SK-N-SH (cell line): Measurements from ENCODE around the gene KNOP1. TPM values are rescaled to one million over a fixed set of nuclear protein-coding genes. Genes with fewer than 3 reads are reported as not detected.

Experiments used
- CTCF ChIA-PET: fragments of 300-600, 350-600 bp; formaldehyde crosslinking; extraction: SDS; loops from one replicate; lab custom pipeline; 2021; lab: Yijun Ruan, JAX
- POLR2A ChIA-PET: fragments of 350-600 bp; sonication (Branson Sonifier 250); formaldehyde crosslinking; extraction: SDS; loops from one replicate; lab custom pipeline; 2020; ENCODE audit warnings: antibody characterized with exemption, inconsistent platforms; lab: Yijun Ruan, JAX
- DNase-seq: peaks from one replicate; pipeline ENCODE4 v3.0.0; 2012
- H2AFZ ChIP-seq: fragments of 200-600 bp; sonication (generic); 2 replicates; pipeline ENCODE4 v1.8.1; 2016; ENCODE audit warnings: antibody characterized with exemption, mild to moderate bottlenecking, low read depth
- H3F3A ChIP-seq: fragments of 200-600 bp; sonication (generic); replicated peaks from 2 replicates; pipeline ENCODE3; 2016; ENCODE audit warnings: antibody characterized with exemption, mild to moderate bottlenecking; ENCODE audit not compliant: insufficient read depth
- H3K27ac ChIP-seq, 2 experiments: fragments of 200-500 bp in 1 of 2; fragments of 200-600 bp in 1 of 2; sonication (Bioruptor generic) in 1 of 2; sonication (generic), shearing (Covaris generic) in 1 of 2; 2 replicates each; pipeline versions ENCODE4 v1.5.1 to v1.6.1; 2014 to 2016; ENCODE audit warnings: low read depth in 2 of 2, inconsistent platforms in 1 of 2, low read length in 1 of 2, mild to moderate bottlenecking in 1 of 2, mixed read lengths in 1 of 2
- H3K27me3 ChIP-seq: fragments of 200-600 bp; sonication (generic), shearing (Covaris generic); 2 replicates; pipeline ENCODE4 v1.6.1; 2016; ENCODE audit warnings: mixed run types; ENCODE audit not compliant: insufficient read depth
- H3K36me3 ChIP-seq, 2 experiments: fragments of 200-500 bp in 1 of 2; fragments of 200-600 bp in 1 of 2; sonication (Bioruptor generic) in 1 of 2; sonication (generic) in 1 of 2; replicated peaks in 1 of 2; 2 replicates each; pipeline versions ENCODE3 to v1.5.1; 2014 to 2016; ENCODE audit warnings: low read length in 1 of 2, mild to moderate bottlenecking in 1 of 2; ENCODE audit not compliant: insufficient read depth in 2 of 2, control insufficient read depth in 1 of 2
- H3K4me1 ChIP-seq, 2 experiments: fragments of 200-500 bp in 1 of 2; fragments of 200-600 bp in 1 of 2; sonication (Bioruptor generic) in 1 of 2; sonication (generic), shearing (Covaris generic) in 1 of 2; 2 replicates each; pipeline versions ENCODE4 v1.5.1 to v1.6.1; 2014 to 2016; ENCODE audit warnings: low read depth in 1 of 2, low read length in 1 of 2, mixed run types in 1 of 2; ENCODE audit not compliant: insufficient read depth in 2 of 2, control insufficient read depth in 1 of 2
- H3K4me2 ChIP-seq: fragments of 200-600 bp; sonication (generic), shearing (Covaris generic); 2 replicates; pipeline ENCODE4 v1.6.1; 2017; ENCODE audit warnings: mixed run types
- H3K4me3 ChIP-seq, 2 experiments: fragments of 200-500 bp in 1 of 2; fragments of 200-600 bp in 1 of 2; sonication (Bioruptor generic) in 1 of 2; sonication (generic), shearing (Covaris generic) in 1 of 2; 2 replicates each; pipeline versions ENCODE4 v1.5.1 to v1.8.1; 2014 to 2016; ENCODE audit warnings: low read depth in 2 of 2, inconsistent platforms in 1 of 2, low read length in 1 of 2, mild to moderate bottlenecking in 1 of 2, mixed read lengths in 1 of 2, moderate library complexity in 1 of 2
- H3K79me2 ChIP-seq: fragments of 200-600 bp; sonication (generic); 2 replicates; pipeline ENCODE4 v1.8.1; 2017; ENCODE audit warnings: mild to moderate bottlenecking; ENCODE audit not compliant: insufficient read depth
- H3K9ac ChIP-seq: fragments of 200-600 bp; sonication (generic); 2 replicates; pipeline ENCODE4 v1.6.1; 2017; ENCODE audit warnings: mixed run types
- H3K9me2 ChIP-seq: fragments of 200-600 bp; sonication (generic); 2 replicates; pipeline ENCODE4 v1.6.1; 2017; ENCODE audit warnings: mixed run types
- H3K9me3 ChIP-seq: fragments of 200-600 bp; sonication (generic); 2 replicates; pipeline ENCODE4 v1.6.1; 2017; ENCODE audit warnings: mixed run types, mild to moderate bottlenecking, moderate library complexity
- H4K20me1 ChIP-seq: fragments of 200-600 bp; sonication (generic); 2 replicates; pipeline ENCODE4 v1.6.1; 2017; ENCODE audit warnings: mild to moderate bottlenecking, mixed run types; ENCODE audit not compliant: insufficient read depth
- CHD2 ChIP-seq: fragments of 150-350 bp; IDR thresholded peaks from 2 replicates; pipeline ENCODE4 v1.6.1; 2018; ENCODE audit warnings: low read length; ENCODE audit not compliant: partially characterized antibody
- ELF1 ChIP-seq: IDR thresholded peaks from 2 replicates; pipeline ENCODE4 v1.4.0; 2012
- EP300 ChIP-seq, 2 experiments: IDR thresholded peaks; 2 replicates each; pipeline versions ENCODE4 v1.4.0 to v1.6.1; 2012; ENCODE audit warnings: borderline replicate concordance in 1 of 2, low read depth in 1 of 2, low read length in 1 of 2
- EZH2phosphoT487 ChIP-seq: fragments of 200-600 bp; sonication (generic); IDR thresholded peaks from 2 replicates; pipeline ENCODE4 v1.6.1; 2017; ENCODE audit warnings: low read depth, mixed run types, mild to moderate bottlenecking, antibody characterized with exemption, moderate library complexity, borderline replicate concordance
- FOSL2 ChIP-seq: IDR thresholded peaks from 2 replicates; pipeline ENCODE4 v1.4.0; 2012; ENCODE audit warnings: low read depth, mild to moderate bottlenecking, moderate library complexity, borderline replicate concordance
- FOXM1 ChIP-seq: IDR thresholded peaks from 2 replicates; pipeline ENCODE4 v1.4.0; 2012; ENCODE audit warnings: low read depth, mild to moderate bottlenecking
- GABPA ChIP-seq: IDR thresholded peaks from 2 replicates; pipeline ENCODE4 v1.4.0; 2012; ENCODE audit warnings: low read depth, mild to moderate bottlenecking
- GATA2 ChIP-seq: sonication (generic); formaldehyde crosslinking; IDR thresholded peaks from 2 replicates; pipeline ENCODE4 v1.5.0; 2020; ENCODE audit warnings: mild to moderate bottlenecking, missing genetic modification reagents
- JUND ChIP-seq: IDR thresholded peaks from 2 replicates; pipeline ENCODE4 v1.4.0; 2012
- MAX ChIP-seq: IDR thresholded peaks from 2 replicates; pipeline ENCODE4 v1.4.0; 2012; ENCODE audit warnings: low read depth
- MEF2A ChIP-seq: IDR thresholded peaks from 2 replicates; pipeline ENCODE4 v1.4.0; 2012; ENCODE audit warnings: low read depth, borderline replicate concordance
- MXI1 ChIP-seq: IDR thresholded peaks from 2 replicates; pipeline ENCODE4 v1.6.1; 2012; ENCODE audit warnings: mild to moderate bottlenecking, low read depth, low read length, improper control_type of control experiment
- NFIC ChIP-seq: IDR thresholded peaks from 2 replicates; pipeline ENCODE4 v1.4.0; 2012; ENCODE audit warnings: borderline replicate concordance
- NRF1 ChIP-seq: IDR thresholded peaks from 2 replicates; pipeline ENCODE4 v1.6.1; 2012; ENCODE audit warnings: low read depth, mild to moderate bottlenecking, low read length
- PBX3 ChIP-seq: IDR thresholded peaks from 2 replicates; pipeline ENCODE4; 2012
- POLR2AphosphoS5 ChIP-seq: IDR thresholded peaks from 2 replicates; pipeline ENCODE4 v1.6.1; 2012; ENCODE audit warnings: low read depth, low read length
- RAD21 ChIP-seq: IDR thresholded peaks from 2 replicates; pipeline ENCODE4 v1.6.1; 2012; ENCODE audit warnings: mild to moderate bottlenecking, low read length
- RCOR1 ChIP-seq: fragments of 150-350 bp; IDR thresholded peaks from 2 replicates; pipeline ENCODE4 v1.6.1; 2017; ENCODE audit warnings: antibody characterized with exemption, low read length
- REST ChIP-seq: IDR thresholded peaks from 2 replicates; pipeline ENCODE4 v1.6.1; 2012; ENCODE audit warnings: mild to moderate bottlenecking, low read depth, low read length, moderate library complexity
- RFX5 ChIP-seq: IDR thresholded peaks from 2 replicates; pipeline ENCODE4 v1.6.1; 2012; ENCODE audit warnings: mild to moderate bottlenecking, improper control_type of control experiment, low read length
- RXRA ChIP-seq: IDR thresholded peaks from 2 replicates; pipeline ENCODE4 v1.4.0; 2012; ENCODE audit warnings: low read depth, mild to moderate bottlenecking, borderline replicate concordance
- SIN3A ChIP-seq: IDR thresholded peaks from 2 replicates; pipeline ENCODE4 v1.6.1; 2012; ENCODE audit warnings: low read depth, mild to moderate bottlenecking, low read length, moderate library complexity, borderline replicate concordance
- SMC3 ChIP-seq: IDR thresholded peaks from 2 replicates; pipeline ENCODE4 v1.6.1; 2012; ENCODE audit warnings: low read depth, low read length, improper control_type of control experiment
- TEAD4 ChIP-seq: IDR thresholded peaks from 2 replicates; pipeline ENCODE4 v1.4.0; 2012; ENCODE audit warnings: mild to moderate bottlenecking, borderline replicate concordance; ENCODE audit not compliant: insufficient read depth
- USF1 ChIP-seq: IDR thresholded peaks from 2 replicates; pipeline ENCODE4 v1.4.0; 2012; ENCODE audit warnings: low read depth, borderline replicate concordance
- USF2 ChIP-seq: fragments of 150-350 bp; IDR thresholded peaks from 2 replicates; pipeline ENCODE4 v1.6.1; 2017; ENCODE audit warnings: antibody characterized with exemption, low read length, low read depth, borderline replicate concordance
- ZBTB33 ChIP-seq: IDR thresholded peaks from 2 replicates; pipeline ENCODE4 v1.4.0; 2012; ENCODE audit warnings: low read depth, borderline replicate concordance
- WGBS: methylation state at CpG from one replicate; pipeline ENCODE4 v1.1.6; 2017; ENCODE audit warnings: low lambda C conversion rate; 5-methylcytosine and 5-hydroxymethylcytosine counted together
- polyA plus RNA-seq, 3 experiments: library from polyadenylated mRNA; depleted of rRNA; stranded (reverse); fragments of >200 nt; gene quantifications; 2 replicates each; pipeline ENCODE4 v1.2.3, GENCODE V29; 2012

The KNOP1 gene
- polyA plus RNA-seq, 1 of the 3 experiments (the other 2 are of a cell fraction), result 13.2 TPM

- DNase-seq, result no peak
- Histone ChIP-seq H3K27me3 (no peaks in the 10 kb centered on the region), H3K27ac (peak overlapping the region; percentile 50 to 83; a peak in 3 of 4 replicates), H3K36me3 (peaks cover 45 to 50% of the 10 kb centered on the region in 2 experiments), H3K4me3 (no peak overlapping the region), H3K79me2 (peaks cover 15% of the 10 kb centered on the region; the same call in 1 of the 2 replicates), H3K4me1 (peaks cover 14 to 22% of the 10 kb centered on the region in 2 experiments), H4K20me1 (peaks cover 23% of the 10 kb centered on the region), H3K4me2 (peak overlapping the region; percentile 42; the same call in 1 of the 2 replicates), H2AFZ (no peak overlapping the region), H3K9ac (peak overlapping the region; percentile 23; the same call in 1 of the 2 replicates), H3K9me3 (no peaks in the 10 kb centered on the region), H3K9me2 (no peaks in the 10 kb centered on the region), H3F3A (peaks cover 27% of the 10 kb centered on the region)
- CTCF ChIA-PET, result no interaction called here
- 47% methylated on average over 3 of the region's 3 CpGs for WGBS
- POLR2A ChIA-PET, result no interaction called here
- TF ChIP-seq GABPA (no peak), NFIC (no peak), NRF1 (no peak), ZBTB33 (no peak), RCOR1 (no peak), SIN3A (no peak), CHD2 (no peak), USF1 (no peak), MEF2A (no peak), FOXM1 (no peak), FOSL2 (peak; percentile 76; the same call in 1 of the 2 replicates), MAX (peak; percentile 25; the same call in 1 of the 2 replicates), JUND (peak; percentile 76), REST (no peak), POLR2AphosphoS5 (peak; percentile 45), RXRA (no peak), RFX5 (no peak), TEAD4 (no peak), MXI1 (no peak), ELF1 (no peak), EZH2phosphoT487 (no peak), RAD21 (no peak), EP300 (IDR thresholded peaks at IDR 0.05; ENCODE audit: borderline replicate concordance in 1 of 2, low read depth in 1 of 2, low read length in 1 of 2) (peak; percentile 33 to 57; a peak in 2 of 4 replicates), PBX3 (peak; percentile 93; the same call in 1 of the 2 replicates), USF2 (no peak), GATA2 (CRISPR knock-in tag) (no peak), SMC3 (no peak)
These were observed 16.9 kb downstream of the KNOP1 start for GRCh38 chr16:19701091-19701490.
